A673 (cell line): Measurements from ENCODE around the gene PRSS56. TPM values are rescaled to one million over a fixed set of nuclear protein-coding genes. Genes with fewer than 3 reads are reported as not detected.

ENCODE experiments used
- BruUV-seq: library from RNA; stranded (reverse); fragments of 400-500 nt; replicated peaks from 2 replicates; lab custom pipeline; 2021; lab: Mats Ljungman, UMichigan
- CTCF ChIA-PET: fragments of 300-600 bp; sonication (Branson Sonifier 250); formaldehyde crosslinking; loops from one replicate; lab custom pipeline; 2022; ENCODE audit warnings: antibody characterized with exemption; lab: Charles Lee
- POLR2A ChIA-PET: fragments of 300-600 bp; sonication (Branson Sonifier 250); formaldehyde crosslinking; loops from one replicate; lab custom pipeline; 2022; ENCODE audit warnings: antibody characterized with exemption; ENCODE audit not compliant: low non-redundant PET; lab: Charles Lee
- DNase-seq: peaks from one replicate; pipeline ENCODE4 v3.0.0-alpha.2; 2015; ENCODE audit warnings: low spot score
- H3K27ac ChIP-seq: fragments of 200-600 bp; sonication (generic); 2 replicates; pipeline ENCODE4 v1.5.1; 2016; ENCODE audit warnings: mixed run types, low read depth, mild to moderate bottlenecking, mixed read lengths, antibody characterized with exemption, low read length; ENCODE audit not compliant: poor library complexity, severe bottlenecking
- H3K27me3 ChIP-seq: fragments of 200-600 bp; sonication (generic); replicated peaks from 2 replicates; pipeline ENCODE4 v1.6.1; 2017; ENCODE audit warnings: mixed run types, low read depth, mild to moderate bottlenecking, mixed read lengths, antibody characterized with exemption, low read length; ENCODE audit not compliant: insufficient read depth, poor library complexity
- H3K36me3 ChIP-seq: fragments of 200-600 bp; sonication (generic); 2 replicates; pipeline ENCODE4 v1.6.1; 2016; ENCODE audit warnings: mixed run types, mild to moderate bottlenecking, mixed read lengths, antibody characterized with exemption, low read length; ENCODE audit not compliant: insufficient read depth, poor library complexity, severe bottlenecking
- H3K4me1 ChIP-seq: fragments of 200-600 bp; sonication (generic); 2 replicates; pipeline ENCODE4 v1.6.1; 2017; ENCODE audit warnings: mixed run types, mild to moderate bottlenecking, mixed read lengths, antibody characterized with exemption, low read length; ENCODE audit not compliant: insufficient read depth, poor library complexity, severe bottlenecking
- H3K4me3 ChIP-seq: fragments of 200-600 bp; sonication (generic); 2 replicates; pipeline ENCODE4 v1.5.1; 2016; ENCODE audit warnings: low read depth, mixed run types, mild to moderate bottlenecking, mixed read lengths, low read length; ENCODE audit not compliant: poor library complexity, severe bottlenecking
- H3K9me3 ChIP-seq: fragments of 200-600 bp; sonication (generic); 2 replicates; pipeline ENCODE4 v1.6.1; 2016; ENCODE audit warnings: mixed run types, low read depth, mild to moderate bottlenecking, mixed read lengths, antibody characterized with exemption, low read length; ENCODE audit not compliant: poor library complexity, severe bottlenecking
- CTCF ChIP-seq: fragments of 300-800, 200-600 bp; sonication (generic); conservative IDR thresholded peaks from 2 replicates; pipeline ENCODE4 v1.5.1; 2017; ENCODE audit warnings: low read depth, mild to moderate bottlenecking, antibody characterized with exemption, low read length, moderate library complexity, mixed read lengths
- EZH2 ChIP-seq: fragments of 200-600 bp; sonication (generic); IDR thresholded peaks from 2 replicates; pipeline ENCODE4 v1.6.1; 2017; ENCODE audit warnings: borderline replicate concordance, low read depth, mild to moderate bottlenecking, mixed read lengths, antibody characterized with exemption, low read length; ENCODE audit not compliant: poor library complexity, severe bottlenecking
- intact Hi-C: fragments of 100-400 bp; cut with micrococcal nuclease; formaldehyde crosslinking; loops from one replicate; pipeline ENCODE4 v1.10.0; 2022; ENCODE audit not compliant: unreplicated experiment
- total RNA-seq: library from RNA; stranded (reverse); gene quantifications from 2 replicates; pipeline ENCODE4 v1.2.3, GENCODE V29; 2021

Gene PRSS56
- total RNA-seq, 1 experiment from 2014 or later, result not detected

GRCh38 chr2:232492963-232493700 is 27.1 kb upstream of the PRSS56 start:
- no peak for TF ChIP-seq EZH2
- TF ChIP-seq CTCF, result no peak
- H3K27me3 ChIP-seq, result peaks cover 10% of the 10 kb centered on the region
- H3K27ac ChIP-seq, result no peak overlapping the region
- no peak for DNase-seq
- intact Hi-C loops, result no loop called here
- H3K9me3 ChIP-seq, result no peaks in the 10 kb centered on the region
- H3K4me1 ChIP-seq, result no peaks in the 10 kb centered on the region
- CTCF ChIA-PET, result interaction anchor here (0.6 kb wide), 1 partner anchor 1320 kb away, joined by 3 read pairs; no protein-coding TSS in a partner anchor
- BruUV-seq, result no TSS peak
- no peak overlapping the region for H3K4me3 ChIP-seq
- H3K36me3 ChIP-seq, result no peaks in the 10 kb centered on the region
- POLR2A ChIA-PET, result no interaction called here

- H3K36me3 ChIP-seq, result no peaks in the 10 kb centered on the region
- no peak overlapping the region for H3K4me3 ChIP-seq
- ChIA-PET POLR2A (no interaction called here), CTCF (interaction anchor here (0.6 to 0.7 kb wide), 2 partner anchors 11 to 30 kb away, joined by 3 to 4 read pairs; no protein-coding TSS in a partner anchor)
- no peak for DNase-seq
- BruUV-seq, result no TSS peak
- no peaks in the 10 kb centered on the region for H3K4me1 ChIP-seq
- TF ChIP-seq CTCF, result no peak
- TF ChIP-seq EZH2, result no peak
- H3K27ac ChIP-seq, result no peak overlapping the region
- intact Hi-C loops, result no loop called here
- H3K9me3 ChIP-seq, result no peaks in the 10 kb centered on the region
- peaks cover 3% of the 10 kb centered on the region for H3K27me3 ChIP-seq
These were observed 26.3 kb upstream of the PRSS56 start for GRCh38 chr2:232493701-232494474.

GRCh38 chr2:232494542-232494941 is 25.6 kb upstream of the PRSS56 start:
- ChIA-PET POLR2A (no interaction called here), CTCF (interaction anchor here (0.7 kb wide), 1 partner anchor 12 kb away, joined by 3 read pairs; no protein-coding TSS in a partner anchor)

More at GRCh38 chr2:232494542-232494941, 25.6 kb upstream of the PRSS56 start:
- H3K27ac ChIP-seq, result no peak overlapping the region
- no peaks in the 10 kb centered on the region for H3K27me3 ChIP-seq
- no peak overlapping the region for H3K4me3 ChIP-seq
- BruUV-seq, result no TSS peak
- no peaks in the 10 kb centered on the region for H3K36me3 ChIP-seq
- H3K4me1 ChIP-seq, result no peaks in the 10 kb centered on the region
- intact Hi-C loops, result no loop called here
- TF ChIP-seq EZH2 (no peak), CTCF (no peak)
- no peaks in the 10 kb centered on the region for H3K9me3 ChIP-seq
- DNase-seq, result no peak
